22Rv1 (cell line): Measurements from ENCODE around the gene MBNL2.

ENCODE experiments used
- ZFX ChIP-seq: fragments of 450-650 bp; IDR thresholded peaks from 2 replicates; pipeline ENCODE4 v1.6.1; 2017; ENCODE audit warnings: antibody characterized with exemption, borderline replicate concordance
- TF ChIP-seq, protein P1 (sequence below): fragments of 450-650 bp; IDR thresholded peaks from 2 replicates; pipeline ENCODE4 v1.5.1; 2017; ENCODE audit warnings: mild to moderate bottlenecking

DNA sequence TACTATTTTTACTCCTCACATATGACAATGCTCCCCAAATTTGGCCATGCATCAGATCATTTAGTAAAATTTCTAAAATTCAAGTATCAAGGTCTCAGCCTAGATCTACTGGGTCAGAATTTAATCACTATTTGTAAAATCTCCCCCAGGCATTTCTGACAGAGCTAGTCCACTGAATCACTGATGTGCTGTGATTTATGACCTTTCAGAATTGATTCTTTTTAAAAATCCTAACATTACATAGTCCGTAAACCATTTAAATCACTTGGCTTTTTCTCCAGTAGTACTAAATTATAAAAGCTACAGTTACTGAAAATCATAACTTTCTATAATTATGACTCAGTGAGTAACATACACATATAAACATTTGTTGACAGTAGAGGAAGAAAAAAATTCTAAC is 119.0 kb downstream of the MBNL2 start:
- TF ChIP-seq, protein P1, sequence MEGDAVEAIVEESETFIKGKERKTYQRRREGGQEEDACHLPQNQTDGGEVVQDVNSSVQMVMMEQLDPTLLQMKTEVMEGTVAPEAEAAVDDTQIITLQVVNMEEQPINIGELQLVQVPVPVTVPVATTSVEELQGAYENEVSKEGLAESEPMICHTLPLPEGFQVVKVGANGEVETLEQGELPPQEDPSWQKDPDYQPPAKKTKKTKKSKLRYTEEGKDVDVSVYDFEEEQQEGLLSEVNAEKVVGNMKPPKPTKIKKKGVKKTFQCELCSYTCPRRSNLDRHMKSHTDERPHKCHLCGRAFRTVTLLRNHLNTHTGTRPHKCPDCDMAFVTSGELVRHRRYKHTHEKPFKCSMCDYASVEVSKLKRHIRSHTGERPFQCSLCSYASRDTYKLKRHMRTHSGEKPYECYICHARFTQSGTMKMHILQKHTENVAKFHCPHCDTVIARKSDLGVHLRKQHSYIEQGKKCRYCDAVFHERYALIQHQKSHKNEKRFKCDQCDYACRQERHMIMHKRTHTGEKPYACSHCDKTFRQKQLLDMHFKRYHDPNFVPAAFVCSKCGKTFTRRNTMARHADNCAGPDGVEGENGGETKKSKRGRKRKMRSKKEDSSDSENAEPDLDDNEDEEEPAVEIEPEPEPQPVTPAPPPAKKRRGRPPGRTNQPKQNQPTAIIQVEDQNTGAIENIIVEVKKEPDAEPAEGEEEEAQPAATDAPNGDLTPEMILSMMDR: no peak
- TF ChIP-seq ZFX: no peak
